NCI-H1694 (cell line): ENCODE measurements around the gene STUB1.

Source experiments
- DNase-seq: peaks from one replicate; lab custom pipeline; 2025; lab: John Stamatoyannopoulos, UW

The STUB1 gene

GRCh38 chr16:725463-726187 is 45.4 kb downstream of the STUB1 start:
- no peak for DNase-seq

DNA sequence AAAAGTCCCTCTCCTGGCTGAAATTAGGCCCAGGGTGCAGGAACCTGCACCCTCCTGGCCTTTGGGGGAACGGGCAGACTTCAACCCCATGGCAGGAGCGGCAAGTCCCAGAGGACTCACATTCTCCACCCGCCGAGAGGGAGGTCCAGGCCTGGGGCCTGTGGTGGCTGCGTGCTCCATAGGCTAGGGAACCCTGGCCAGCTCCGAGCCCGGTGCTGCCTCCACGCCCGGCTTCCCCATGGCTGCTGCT is 45.9 kb downstream of the STUB1 start:
- no peak for DNase-seq

- DNase-seq: no peak
These were observed 46.5 kb downstream of the STUB1 start, which contains the start of the genes CCDC78 and HAGHL for GRCh38 chr16:726438-727290. Gene CCDC78, minus strand, starts transcription at chr16:726443. Its CDS starts 76 bp downstream, at chr16:726367. Gene HAGHL, plus strand, starts transcription at chr16:727106. Its CDS starts 404 bp downstream, at chr16:727510.

GRCh38 chr16:727291-727977 is 47.2 kb downstream of the STUB1 start:
- no peak for DNase-seq

- no peak for DNase-seq
These were observed 48.1 kb downstream of the STUB1 start for GRCh38 chr16:728131-728889.

- no peak for DNase-seq
These were observed 48.9 kb downstream of the STUB1 start for GRCh38 chr16:728890-729744.

DNA sequence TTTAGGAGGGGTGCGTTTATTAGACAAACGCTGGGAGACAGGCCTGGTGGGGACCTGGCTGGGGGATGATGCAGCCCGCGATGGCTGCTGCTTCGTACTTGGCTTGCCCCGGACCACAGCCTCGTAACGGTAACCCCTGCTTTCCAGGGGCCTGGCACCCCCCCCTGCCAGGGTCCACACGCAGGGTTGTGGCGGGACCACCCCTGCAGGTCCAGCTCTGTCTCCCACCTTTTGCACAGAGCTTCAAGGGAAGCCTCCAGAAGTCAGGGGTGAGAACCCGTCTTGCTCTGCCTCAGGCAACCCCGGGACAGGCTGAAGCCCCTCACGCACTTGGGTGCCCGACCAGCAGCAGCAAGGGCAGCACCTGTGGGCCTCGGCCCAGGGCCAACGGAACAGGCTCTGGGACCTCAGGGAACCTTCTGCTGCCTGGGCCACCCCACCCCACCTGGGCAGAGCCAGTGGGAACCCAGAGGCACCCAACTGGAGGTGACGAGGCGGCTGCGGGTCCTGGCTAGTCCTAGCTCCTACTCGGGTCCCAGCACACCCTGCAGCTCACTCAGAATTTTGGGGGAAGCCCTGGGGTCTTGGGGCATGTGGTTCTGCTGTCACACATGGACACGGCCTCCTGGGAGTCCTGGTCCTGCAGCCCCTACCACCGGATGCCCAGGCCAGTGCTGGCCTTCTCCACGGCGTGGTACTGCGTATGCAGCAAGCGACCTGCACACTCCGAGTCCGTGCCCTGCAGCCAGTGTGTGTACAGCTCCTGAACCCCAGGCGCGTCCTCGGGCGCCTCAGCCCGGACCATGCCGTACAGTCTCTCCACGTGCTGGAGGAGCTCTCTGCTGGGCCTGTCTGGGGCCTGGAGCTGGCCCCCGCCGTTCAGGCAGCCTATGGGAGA is 49.8 kb downstream of the STUB1 start:
- no peak for DNase-seq

DNA sequence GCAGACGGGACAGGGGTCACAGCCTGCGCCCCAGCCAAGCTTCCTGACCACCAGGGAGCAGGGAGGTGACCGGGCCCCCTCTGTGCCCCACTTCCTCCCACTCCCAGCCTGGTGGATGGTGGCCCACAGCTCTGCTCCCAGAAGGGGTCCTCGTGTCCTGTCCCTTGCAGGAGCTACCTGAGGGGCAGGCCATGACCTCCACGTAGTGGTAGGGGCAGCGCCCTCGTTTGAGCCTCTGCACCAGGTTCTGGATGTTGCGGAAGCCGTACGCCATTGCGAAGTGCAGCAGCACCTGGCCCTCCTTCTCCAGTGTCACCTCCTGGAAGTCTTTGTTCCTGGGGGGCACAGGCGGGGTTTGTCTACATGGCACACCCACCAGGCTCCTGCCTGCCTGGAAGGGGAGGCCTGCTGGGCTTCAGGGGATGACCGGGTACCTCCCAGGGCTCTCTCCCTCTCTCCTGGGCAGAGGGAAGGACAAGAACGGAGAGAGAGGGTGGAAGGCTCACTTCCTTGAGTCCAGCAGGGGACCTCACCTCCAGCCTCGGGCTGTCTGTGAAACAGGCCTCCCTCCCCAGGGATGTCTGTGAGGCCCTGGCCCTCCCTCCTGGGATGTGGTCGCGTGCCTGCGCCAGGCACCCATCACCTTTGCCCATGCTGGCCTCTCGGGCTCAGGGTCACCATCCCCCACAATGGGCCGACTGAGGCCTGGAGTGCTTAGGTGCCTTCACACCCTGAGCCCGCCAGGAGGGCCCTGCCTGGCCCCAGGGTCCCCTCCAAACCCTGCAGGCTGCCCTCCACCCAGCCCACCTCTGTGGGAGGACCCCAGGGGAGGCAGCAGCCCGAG is 50.7 kb downstream of the STUB1 start:
- DNase-seq: no peak

GRCh38 chr16:732332-732731 is 52.1 kb downstream of the STUB1 start:
- DNase-seq: no peak
